GM12878 (cell line): ENCODE data around the gene JPT1. TPM values are rescaled to one million over a fixed set of nuclear protein-coding genes. Genes with fewer than 3 reads are reported as not detected.

Experiments used
- ATAC-seq: fragments of 200-7000 bp; cut with Tn5 transposase; 3 replicates; pipeline ENCODE4 v1.9.1; 2020; ENCODE audit warnings: mild to moderate bottlenecking, moderate library complexity
- BruUV-seq: library from RNA; stranded (reverse); fragments of 400-500 nt; replicated peaks from 2 replicates; lab custom pipeline; 2021; lab: Mats Ljungman, UMichigan
- CTCF ChIA-PET: fragments of 300-600 bp; sonication (Branson Sonifier 250); formaldehyde crosslinking; extraction: SDS; loops from one replicate; lab custom pipeline; 2021; ENCODE audit warnings: inconsistent platforms; lab: Yijun Ruan, JAX
- POLR2A ChIA-PET: fragments of 350-600 bp; formaldehyde crosslinking; extraction: SDS; loops from one replicate; lab custom pipeline; 2021; ENCODE audit warnings: inconsistent platforms; lab: Charles Lee
- RAD21 ChIA-PET: fragments of 300-600 bp; sonication (Branson Sonifier 250); formaldehyde crosslinking; loops from one replicate; lab custom pipeline; 2023; ENCODE audit warnings: antibody characterized with exemption; ENCODE audit not compliant: unreplicated experiment; lab: Charles Lee
- SMC1A ChIA-PET: fragments of 300-600 bp; sonication (Branson Sonifier 250); formaldehyde crosslinking; loops from one replicate; lab custom pipeline; 2023; ENCODE audit not compliant: unreplicated experiment, uncharacterized antibody; lab: Charles Lee
- DNase-seq: peaks from one replicate; pipeline ENCODE4 v3.0.0-alpha.2; 2011; ENCODE audit warnings: low read depth, low spot score
- FAIRE-seq: peaks from 3 replicates; lab custom pipeline; 2011; peaks lifted over from hg19 to GRCh38; lab: Jason Lieb, UNC
- H2AFZ ChIP-seq: 2 replicates; pipeline ENCODE4 v1.6.0; 2011; ENCODE audit warnings: low read depth, low read length, control low read depth; ENCODE audit not compliant: control insufficient read depth
- H3K27ac ChIP-seq: 2 replicates; pipeline ENCODE4 v1.5.1; 2011; ENCODE audit warnings: control low read depth; ENCODE audit not compliant: control insufficient read depth, insufficient read depth
- H3K27me3 ChIP-seq, 2 experiments: replicated peaks in 1 of 2; 2 replicates each; pipeline versions ENCODE4 v1.6.0 to v1.6.1; 2011; ENCODE audit warnings: low read length in 1 of 2; ENCODE audit not compliant: control insufficient read depth in 2 of 2, insufficient read depth in 2 of 2
- H3K36me3 ChIP-seq, 2 experiments: 2 replicates each; pipeline ENCODE4 v1.5.1; 2011; ENCODE audit warnings: low read length in 1 of 2; ENCODE audit not compliant: control insufficient read depth in 2 of 2, insufficient read depth in 2 of 2
- H3K4me1 ChIP-seq: 2 replicates; pipeline ENCODE4 v1.6.1; 2011; ENCODE audit warnings: mild to moderate bottlenecking, low read length, moderate library complexity, mixed read lengths; ENCODE audit not compliant: control insufficient read depth, insufficient read depth
- H3K4me2 ChIP-seq: 2 replicates; pipeline ENCODE4 v1.6.0; 2011; ENCODE audit warnings: control low read depth; ENCODE audit not compliant: control insufficient read depth, insufficient read depth
- H3K4me3 ChIP-seq: fragments of 200-600 bp; sonication (generic); 2 replicates; pipeline ENCODE4 v1.5.1; 2016
- H3K79me2 ChIP-seq: 2 replicates; pipeline ENCODE4 v1.6.0; 2011; ENCODE audit warnings: low read length; ENCODE audit not compliant: control insufficient read depth, insufficient read depth
- H3K9ac ChIP-seq: 2 replicates; pipeline ENCODE4 v1.8.0; 2011; ENCODE audit warnings: low read length, control low read depth, mixed read lengths; ENCODE audit not compliant: control insufficient read depth, insufficient read depth
- H3K9me3 ChIP-seq: replicated peaks from 3 replicates; pipeline ENCODE4 v1.5.1; 2011; ENCODE audit warnings: mild to moderate bottlenecking, low read length; ENCODE audit not compliant: control insufficient read depth, insufficient read depth
- H4K20me1 ChIP-seq: 2 replicates; pipeline ENCODE4 v1.6.0; 2011; ENCODE audit not compliant: control insufficient read depth, insufficient read depth
- ASH2L ChIP-seq: fragments of 300-600, 200-600 bp; sonication (generic); IDR thresholded peaks from 2 replicates; pipeline ENCODE4 v1.6.1; 2017; ENCODE audit warnings: low read depth, mild to moderate bottlenecking, borderline replicate concordance
- CHD1 ChIP-seq: IDR thresholded peaks from 2 replicates; pipeline ENCODE4 v1.6.1; 2012; ENCODE audit warnings: low read depth, low read length, improper control_type of control experiment
- JUND ChIP-seq: IDR thresholded peaks from 2 replicates; pipeline ENCODE4 v1.6.1; 2012; ENCODE audit warnings: low read depth, mild to moderate bottlenecking, low read length, improper control_type of control experiment, moderate library complexity
- LARP7 ChIP-seq: fragments of 450-650 bp; IDR thresholded peaks from 2 replicates; pipeline ENCODE4 v1.6.1; 2017; ENCODE audit warnings: mild to moderate bottlenecking
- MYC ChIP-seq: IDR thresholded peaks from 2 replicates; pipeline ENCODE4 v1.6.1; 2011; ENCODE audit warnings: mild to moderate bottlenecking, low read length, moderate library complexity, inconsistent platforms; ENCODE audit not compliant: insufficient read depth, insufficient replicate concordance, insufficient read length, severe bottlenecking
- PBX3 ChIP-seq: IDR thresholded peaks from 2 replicates; pipeline ENCODE4 v1.6.1; 2011; ENCODE audit warnings: mild to moderate bottlenecking, low read depth, low read length, moderate library complexity; ENCODE audit not compliant: insufficient replicate concordance
- POLR2A ChIP-seq: IDR thresholded peaks from 2 replicates; pipeline ENCODE4 v1.6.1; 2011; ENCODE audit warnings: low read depth, mild to moderate bottlenecking, low read length
- PRDM15 ChIP-seq: fragments of 450-650 bp; formaldehyde crosslinking; IDR thresholded peaks from 2 replicates; pipeline ENCODE4 v1.4.0; 2020; ENCODE audit warnings: mild to moderate bottlenecking, moderate library complexity
- SUPT20H ChIP-seq: IDR thresholded peaks from 2 replicates; pipeline ENCODE4 v1.6.1; 2011; ENCODE audit warnings: low read depth, mild to moderate bottlenecking, low read length, moderate library complexity, borderline replicate concordance; ENCODE audit not compliant: control insufficient read depth
- ZBTB33 ChIP-seq: fragments of 450-650 bp; IDR thresholded peaks from 2 replicates; pipeline ENCODE4 v1.6.1; 2017; ENCODE audit warnings: mild to moderate bottlenecking
- ZNF274 ChIP-seq: IDR thresholded peaks from one replicate; pipeline ENCODE4 v1.8.0; 2011; ENCODE audit not compliant: insufficient read length, insufficient read depth
- in situ Hi-C: fragments of 300-500 bp; cut with MboI; formaldehyde crosslinking; loops from 9 replicates; pipeline ENCODE4 v1.14.3; 2018; ENCODE audit warnings: mixed read lengths
- intact Hi-C: fragments of 100-400 bp; cut with micrococcal nuclease; formaldehyde crosslinking; loops from one replicate; pipeline ENCODE4 v1.14.2; 2022; ENCODE audit not compliant: unreplicated experiment
- polyA plus RNA-seq, 11 experiments: library from polyadenylated mRNA; depleted of rRNA in 4 of 11; unstranded in 6 of 11; stranded (reverse) in 5 of 11; fragments of >200 nt; fragmentation: Nextera tagmentation in 4 of 11; fragmentation: Illumina TruSeq in 1 of 11; extraction: Ambion mirVana in 4 of 11; extraction: Trizol in 1 of 11; gene quantifications; 1 replicate in 1 of 11; 2 replicates in 10 of 11; pipeline versions ENCODE4 v1.2.1 to v1.2.3, GENCODE V29; 2011 to 2016; ENCODE audit warnings: inconsistent platforms in 2 of 11, missing spikeins in 2 of 11, low read depth in 1 of 11
- total RNA-seq, 4 experiments: library from RNA; depleted of rRNA in 3 of 4; stranded (reverse); fragments of >200 nt in 3 of 4; fragmentation: Illumina TruSeq in 1 of 4; extraction: Trizol in 1 of 4; gene quantifications; 2 replicates each; pipeline versions ENCODE4 v1.2.1 to v1.2.3, GENCODE V29; 2013 to 2021
- TF ChIP-seq, protein P1 (sequence below): fragments of 450-650 bp; IDR thresholded peaks from 2 replicates; pipeline ENCODE4 v1.6.1; 2017; ENCODE audit warnings: mild to moderate bottlenecking, moderate library complexity

JPT1 gene
- total and polyA plus RNA-seq, 10 of the 15 experiments (the other 5 are each of a cell fraction or from before 2014, with no cell fraction given), result 79.7 to 651 (median 323) TPM

DNA sequence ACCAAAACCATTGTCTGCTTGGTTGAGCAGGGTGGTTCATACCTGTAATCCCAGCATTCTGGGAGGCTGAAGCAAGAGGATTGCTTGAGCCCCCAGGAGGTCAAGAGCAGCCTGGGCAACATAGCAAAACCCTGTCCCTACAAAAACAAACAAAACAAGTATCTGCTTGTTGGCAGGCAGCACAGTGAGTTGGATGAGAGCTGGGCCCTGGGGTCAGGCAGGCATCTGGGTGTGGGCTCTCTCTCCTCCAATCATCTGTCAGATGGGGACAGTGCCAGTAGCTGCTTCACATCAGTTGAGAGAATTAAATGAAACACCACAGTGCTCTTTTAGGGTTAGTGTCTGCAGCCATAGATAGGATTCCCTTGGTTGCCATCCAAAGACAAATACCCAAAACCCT is 38.8 kb downstream of the JPT1 start:
- Histone ChIP-seq H3K4me1 (peaks cover 46% of the 10 kb centered on the region), H3K9me3 (no peaks in the 10 kb centered on the region; the same call in 2 of the 3 replicates), H3K79me2 (peaks cover 11% of the 10 kb centered on the region), H4K20me1 (no peaks in the 10 kb centered on the region), H3K27ac (peak overlapping the region; percentile 83), H3K9ac (no peak overlapping the region), H3K4me2 (no peak overlapping the region), H2AFZ (no peak overlapping the region), H3K36me3 (peaks cover 0 to 14% of the 10 kb centered on the region in 2 experiments; a peak in 1 of 4 replicates), H3K4me3 (no peak overlapping the region), H3K27me3 (no peaks in the 10 kb centered on the region)
- ChIA-PET RAD21 (interaction anchor here (1.4 to 5.5 kb wide), 10 partner anchors 14 to 154 kb away, joined by 5 to 131 read pairs (median 21); partner anchors contain the start of genes MRPL58, NT5C and NUP85), CTCF (interaction anchor here (0.6 to 9.3 kb wide), 12 partner anchors 18 to 362 kb away, joined by 3 to 293 read pairs (median 24); partner anchors contain the start of genes NT5C and NUP85), SMC1A (interaction anchor here (0.8 to 8.1 kb wide), 14 partner anchors 8 to 154 kb away, joined by 3 to 134 read pairs (median 8); partner anchors contain the start of genes MRPL58, NT5C and NUP85), POLR2A (interaction anchor here (1.0 to 5.0 kb wide), 4 partner anchors 11 to 56 kb away, joined by 3 to 53 read pairs (median 9); partner anchors contain the start of gene NT5C)
- in situ Hi-C loops, result loop anchor here (5.0 kb wide), 1 partner anchor 297 kb away; no protein-coding TSS in a partner anchor
- intact Hi-C loops, result no loop called here
- no peak for ATAC-seq
- DNase-seq, result no peak
- FAIRE-seq, result no peak
- BruUV-seq, result no TSS peak
- TF ChIP-seq CHD1 (no peak), ZBTB33 (no peak), POLR2A (no peak), LARP7 (no peak), PRDM15 (no peak), SUPT20H (no peak), MYC (no peak), JUND (no peak), ASH2L (no peak), PBX3 (no peak), ZNF274 (no peak)
- TF ChIP-seq, protein P1, sequence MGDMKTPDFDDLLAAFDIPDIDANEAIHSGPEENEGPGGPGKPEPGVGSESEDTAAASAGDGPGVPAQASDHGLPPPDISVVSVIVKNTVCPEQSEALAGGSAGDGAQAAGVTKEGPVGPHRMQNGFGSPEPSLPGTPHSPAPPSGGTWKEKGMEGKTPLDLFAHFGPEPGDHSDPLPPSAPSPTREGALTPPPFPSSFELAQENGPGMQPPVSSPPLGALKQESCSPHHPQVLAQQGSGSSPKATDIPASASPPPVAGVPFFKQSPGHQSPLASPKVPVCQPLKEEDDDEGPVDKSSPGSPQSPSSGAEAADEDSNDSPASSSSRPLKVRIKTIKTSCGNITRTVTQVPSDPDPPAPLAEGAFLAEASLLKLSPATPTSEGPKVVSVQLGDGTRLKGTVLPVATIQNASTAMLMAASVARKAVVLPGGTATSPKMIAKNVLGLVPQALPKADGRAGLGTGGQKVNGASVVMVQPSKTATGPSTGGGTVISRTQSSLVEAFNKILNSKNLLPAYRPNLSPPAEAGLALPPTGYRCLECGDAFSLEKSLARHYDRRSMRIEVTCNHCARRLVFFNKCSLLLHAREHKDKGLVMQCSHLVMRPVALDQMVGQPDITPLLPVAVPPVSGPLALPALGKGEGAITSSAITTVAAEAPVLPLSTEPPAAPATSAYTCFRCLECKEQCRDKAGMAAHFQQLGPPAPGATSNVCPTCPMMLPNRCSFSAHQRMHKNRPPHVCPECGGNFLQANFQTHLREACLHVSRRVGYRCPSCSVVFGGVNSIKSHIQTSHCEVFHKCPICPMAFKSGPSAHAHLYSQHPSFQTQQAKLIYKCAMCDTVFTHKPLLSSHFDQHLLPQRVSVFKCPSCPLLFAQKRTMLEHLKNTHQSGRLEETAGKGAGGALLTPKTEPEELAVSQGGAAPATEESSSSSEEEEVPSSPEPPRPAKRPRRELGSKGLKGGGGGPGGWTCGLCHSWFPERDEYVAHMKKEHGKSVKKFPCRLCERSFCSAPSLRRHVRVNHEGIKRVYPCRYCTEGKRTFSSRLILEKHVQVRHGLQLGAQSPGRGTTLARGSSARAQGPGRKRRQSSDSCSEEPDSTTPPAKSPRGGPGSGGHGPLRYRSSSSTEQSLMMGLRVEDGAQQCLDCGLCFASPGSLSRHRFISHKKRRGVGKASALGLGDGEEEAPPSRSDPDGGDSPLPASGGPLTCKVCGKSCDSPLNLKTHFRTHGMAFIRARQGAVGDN, result no peak
